Endothelial cell of umbilical vein (primary cell): Measurements from ENCODE around the gene ACAA1.

Experiments
- CTCF ChIP-seq, 2 donors: IDR thresholded peaks; 1 replicate in 1 of 2; 2 replicates in 1 of 2; pipeline ENCODE4 v1.5.1; 2011; ENCODE audit warnings: low read length in 2 of 2, mild to moderate bottlenecking in 2 of 2, moderate library complexity in 2 of 2, control low read depth in 1 of 2, inconsistent platforms in 1 of 2, low read depth in 1 of 2; ENCODE audit not compliant: insufficient read depth in 1 of 2; ENCODE audit errors: extremely low read depth in 1 of 2
- EZH2 ChIP-seq: IDR thresholded peaks from 2 replicates; pipeline ENCODE4 v1.6.1; 2012; ENCODE audit warnings: borderline replicate concordance, low read depth, mild to moderate bottlenecking, moderate library complexity, low read length, inconsistent platforms; ENCODE audit not compliant: severe bottlenecking
- FOS ChIP-seq: IDR thresholded peaks from 2 replicates; pipeline ENCODE4 v1.6.1; 2011; ENCODE audit warnings: mild to moderate bottlenecking, low read length, moderate library complexity, borderline replicate concordance; ENCODE audit not compliant: insufficient read depth
- JUN ChIP-seq: IDR thresholded peaks from 2 replicates; pipeline ENCODE4 v1.6.1; 2011; ENCODE audit warnings: borderline replicate concordance, low read depth; ENCODE audit not compliant: insufficient read length, insufficient read depth
- MAX ChIP-seq: IDR thresholded peaks from 2 replicates; pipeline ENCODE4 v1.6.1; 2011; ENCODE audit not compliant: insufficient read depth, insufficient read length
- MYC ChIP-seq: IDR thresholded peaks from one replicate; pipeline ENCODE4 v1.6.1; 2011; ENCODE audit warnings: mild to moderate bottlenecking, low read depth, low read length
- POLR2A ChIP-seq: IDR thresholded peaks from 2 replicates; pipeline ENCODE4 v1.6.1; 2012; ENCODE audit warnings: low read depth, mild to moderate bottlenecking, control low read depth, low read length
- POLR2AphosphoS5 ChIP-seq: IDR thresholded peaks from 2 replicates; pipeline ENCODE4 v1.6.1; 2012; ENCODE audit warnings: low read depth, mild to moderate bottlenecking, control low read depth, low read length, moderate library complexity; ENCODE audit not compliant: insufficient read depth

DNA sequence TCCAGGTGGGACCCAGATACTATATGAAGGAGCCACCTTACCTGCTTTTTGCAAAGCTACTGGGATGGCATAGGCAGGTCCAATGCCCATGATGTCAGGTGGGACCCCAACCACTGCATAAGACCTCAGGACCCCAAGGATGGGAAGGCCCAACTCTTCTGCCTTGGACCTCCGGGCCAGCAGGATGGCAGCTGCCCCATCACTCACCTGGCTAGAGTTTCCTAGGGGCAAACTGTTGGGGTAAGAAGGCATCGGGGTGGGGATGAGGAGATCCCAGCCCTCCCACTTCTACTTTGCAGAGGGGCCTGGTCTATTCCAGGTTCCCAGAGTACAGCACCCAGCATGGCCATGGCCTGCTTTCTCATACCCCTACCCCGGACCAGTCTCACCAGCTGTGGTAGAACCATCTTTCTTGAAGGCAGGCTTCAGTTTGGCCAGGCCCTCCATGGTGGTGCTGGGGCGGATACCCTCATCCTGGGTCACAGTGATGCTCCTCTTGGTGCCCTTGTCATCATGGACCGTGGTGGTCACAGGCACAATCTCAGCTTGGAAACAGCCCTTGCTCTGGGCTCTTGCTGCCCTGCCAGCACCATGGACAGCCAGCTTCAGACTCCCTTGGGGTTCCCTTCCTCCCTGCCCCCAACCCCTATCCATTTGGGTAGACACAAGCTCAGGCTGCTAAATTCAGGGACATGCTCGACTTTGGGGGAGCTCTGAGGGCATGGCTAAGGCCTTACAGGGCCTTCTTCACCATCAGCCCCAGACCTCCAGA is 10.6 kb downstream of the ACAA1 start:
- TF ChIP-seq CTCF (IDR thresholded peaks at IDR 0.05; ENCODE audit: extremely low read depth in 1 of 2, insufficient read depth in 1 of 2, low read depth in 1 of 2, low read length in 2 of 2) (no peak), POLR2A (no peak), FOS (no peak), JUN (no peak), POLR2AphosphoS5 (no peak), EZH2 (no peak), MYC (no peak), MAX (no peak)
